C4-2B (cell line): Measurements from ENCODE around the gene KIF1B.

Experiments used
- H3K27ac ChIP-seq: fragments of 450-650 bp; 2 replicates; pipeline ENCODE4 v1.5.1; 2017
- ZFX ChIP-seq: fragments of 450-650 bp; IDR thresholded peaks from 2 replicates; pipeline ENCODE4 v1.6.1; 2017
- TF ChIP-seq, protein P1 (sequence below): fragments of 450-650 bp; conservative IDR thresholded peaks from 2 replicates; pipeline ENCODE4 v1.5.1; 2017; ENCODE audit warnings: mild to moderate bottlenecking

The KIF1B gene

GRCh38 chr1:10360045-10360444 lies 149.7 kb downstream of the KIF1B start:
- H3K27ac ChIP-seq: no peak overlapping the region
- TF ChIP-seq ZFX: no peak
- TF ChIP-seq, protein P1, sequence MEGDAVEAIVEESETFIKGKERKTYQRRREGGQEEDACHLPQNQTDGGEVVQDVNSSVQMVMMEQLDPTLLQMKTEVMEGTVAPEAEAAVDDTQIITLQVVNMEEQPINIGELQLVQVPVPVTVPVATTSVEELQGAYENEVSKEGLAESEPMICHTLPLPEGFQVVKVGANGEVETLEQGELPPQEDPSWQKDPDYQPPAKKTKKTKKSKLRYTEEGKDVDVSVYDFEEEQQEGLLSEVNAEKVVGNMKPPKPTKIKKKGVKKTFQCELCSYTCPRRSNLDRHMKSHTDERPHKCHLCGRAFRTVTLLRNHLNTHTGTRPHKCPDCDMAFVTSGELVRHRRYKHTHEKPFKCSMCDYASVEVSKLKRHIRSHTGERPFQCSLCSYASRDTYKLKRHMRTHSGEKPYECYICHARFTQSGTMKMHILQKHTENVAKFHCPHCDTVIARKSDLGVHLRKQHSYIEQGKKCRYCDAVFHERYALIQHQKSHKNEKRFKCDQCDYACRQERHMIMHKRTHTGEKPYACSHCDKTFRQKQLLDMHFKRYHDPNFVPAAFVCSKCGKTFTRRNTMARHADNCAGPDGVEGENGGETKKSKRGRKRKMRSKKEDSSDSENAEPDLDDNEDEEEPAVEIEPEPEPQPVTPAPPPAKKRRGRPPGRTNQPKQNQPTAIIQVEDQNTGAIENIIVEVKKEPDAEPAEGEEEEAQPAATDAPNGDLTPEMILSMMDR: no peak

- H3K27ac ChIP-seq: no peak overlapping the region
- TF ChIP-seq ZFX: no peak
- TF ChIP-seq, protein P1: no peak
These were observed 151.1 kb downstream of the KIF1B start for GRCh38 chr1:10361515-10361914.

GRCh38 chr1:10368194-10368593 lies 157.8 kb downstream of the KIF1B start:
- H3K27ac ChIP-seq: no peak overlapping the region
- no peak for TF ChIP-seq ZFX
- TF ChIP-seq, protein P1: no peak

GRCh38 chr1:10374442-10374860 lies 164.1 kb downstream of the KIF1B start:
- H3K27ac ChIP-seq: no peak overlapping the region
- TF ChIP-seq, protein P1: no peak
- TF ChIP-seq ZFX: no peak

- peak overlapping the region; percentile 66 for H3K27ac ChIP-seq
- TF ChIP-seq, protein P1: peak; percentile 84
These were observed 167.1 kb downstream of the KIF1B start for GRCh38 chr1:10377365-10378029.

GRCh38 chr1:10378081-10378841 lies 167.9 kb downstream of the KIF1B start:
- no peak for TF ChIP-seq ZFX
- TF ChIP-seq, protein P1: no peak
- H3K27ac ChIP-seq: peak overlapping the region; percentile 66

- TF ChIP-seq ZFX: no peak
- TF ChIP-seq, protein P1: no peak
- H3K27ac ChIP-seq: peak overlapping the region; percentile 66
These were observed 168.8 kb downstream of the KIF1B start for GRCh38 chr1:10379101-10379620.
